CD14-positive monocyte (primary cell): ENCODE results near the gene MRPL4. TPM values are rescaled to one million over a fixed set of nuclear protein-coding genes. Genes with fewer than 3 reads are reported as not detected.

Experiments
- DNase-seq, 3 donors: peaks; one replicate each; pipeline ENCODE4 v3.0.0-alpha.2; 2011 to 2022
- H2AFZ ChIP-seq: 2 replicates; pipeline ENCODE4 v1.6.0; 2012; ENCODE audit warnings: mild to moderate bottlenecking, low read depth, low read length, inconsistent platforms; ENCODE audit not compliant: insufficient read depth, poor library complexity, severe bottlenecking
- H3K27ac ChIP-seq, 2 donors: 1 replicate in 1 of 2; 2 replicates in 1 of 2; pipeline ENCODE4 v1.5.1; 2012 to 2013; ENCODE audit warnings: low read length in 2 of 2, control low read depth in 1 of 2, inconsistent platforms in 1 of 2, low read depth in 1 of 2, mild to moderate bottlenecking in 1 of 2
- H3K27me3 ChIP-seq, 2 donors: one replicate each; pipeline versions ENCODE4 v1.6.0 to v1.6.1; 2011 to 2013; ENCODE audit warnings: low read length in 2 of 2; ENCODE audit not compliant: control insufficient read depth in 2 of 2, insufficient read depth in 2 of 2
- H3K36me3 ChIP-seq, 2 donors: replicated peaks in 1 of 2; 1 replicate in 1 of 2; 2 replicates in 1 of 2; pipeline versions ENCODE4 v1.5.1 to v1.6.1; 2012 to 2013; ENCODE audit warnings: low read length in 2 of 2, control low read depth in 1 of 2, inconsistent platforms in 1 of 2, mild to moderate bottlenecking in 1 of 2; ENCODE audit not compliant: insufficient read depth in 2 of 2, control insufficient read depth in 1 of 2
- H3K4me1 ChIP-seq, 2 donors: 1 replicate in 1 of 2; 2 replicates in 1 of 2; pipeline versions ENCODE4 v1.5.1 to v1.6.1; 2012 to 2013; ENCODE audit warnings: low read length in 2 of 2, control low read depth in 1 of 2, inconsistent platforms in 1 of 2, mild to moderate bottlenecking in 1 of 2, moderate library complexity in 1 of 2; ENCODE audit not compliant: insufficient read depth in 2 of 2, control insufficient read depth in 1 of 2
- H3K4me2 ChIP-seq: replicated peaks from 2 replicates; pipeline ENCODE3; 2012; ENCODE audit warnings: low read length, moderate library complexity, mild to moderate bottlenecking; ENCODE audit not compliant: poor library complexity, severe bottlenecking; ENCODE audit errors: extremely low read depth
- H3K4me3 ChIP-seq, 3 experiments: fragments of 200-600 bp in 1 of 3; sonication (generic) in 1 of 3; replicated peaks in 1 of 3; 1 replicate in 2 of 3; 2 replicates in 1 of 3; pipeline ENCODE4 v1.5.1; 2011 to 2013; ENCODE audit warnings: low read length in 3 of 3, mild to moderate bottlenecking in 3 of 3, control low read depth in 2 of 3, low read depth in 2 of 3, inconsistent platforms in 1 of 3, moderate library complexity in 1 of 3
- H3K79me2 ChIP-seq: 2 replicates; pipeline ENCODE4 v1.6.0; 2012; ENCODE audit warnings: mild to moderate bottlenecking, control low read depth, inconsistent platforms, low read length, moderate library complexity; ENCODE audit not compliant: insufficient read depth
- H3K9ac ChIP-seq: 2 replicates; pipeline ENCODE4 v1.6.0; 2017; ENCODE audit warnings: low read length, mild to moderate bottlenecking; ENCODE audit not compliant: insufficient read depth, poor library complexity, severe bottlenecking
- H3K9me3 ChIP-seq, 2 donors: replicated peaks in 1 of 2; 1 replicate in 1 of 2; 2 replicates in 1 of 2; pipeline versions ENCODE4 v1.5.1 to v1.6.1; 2012 to 2013; ENCODE audit warnings: low read length in 2 of 2, control low read depth in 1 of 2; ENCODE audit not compliant: control insufficient read depth in 1 of 2, insufficient read depth in 1 of 2
- H4K20me1 ChIP-seq: 2 replicates; pipeline ENCODE4 v1.6.0; 2012; ENCODE audit warnings: mild to moderate bottlenecking, low read length, control low read depth, moderate library complexity; ENCODE audit not compliant: insufficient read depth
- H3K27ac Mint-ChIP-seq, 7 donors: one replicate each; pipeline ENCODE4 v1.8.0; 2020; ENCODE audit warnings: mild to moderate bottlenecking in 7 of 7, mixed read lengths in 7 of 7, moderate library complexity in 6 of 7, inconsistent platforms in 2 of 7
- H3K27me3 Mint-ChIP-seq, 3 donors: one replicate each; pipeline ENCODE4 v1.8.0; 2021 to 2022; ENCODE audit warnings: low read depth in 3 of 3, mild to moderate bottlenecking in 3 of 3, mixed read lengths in 3 of 3, moderate library complexity in 3 of 3, inconsistent platforms in 1 of 3
- H3K36me3 Mint-ChIP-seq, 2 donors: one replicate each; pipeline ENCODE4 v1.8.0; 2020; ENCODE audit warnings: mixed read lengths in 2 of 2, inconsistent platforms in 1 of 2, mild to moderate bottlenecking in 1 of 2
- H3K4me1 Mint-ChIP-seq: one replicate; pipeline ENCODE4 v1.8.0; 2020; ENCODE audit warnings: mild to moderate bottlenecking, mixed read lengths
- H3K4me3 Mint-ChIP-seq, 2 donors: one replicate each; pipeline ENCODE4 v1.8.0; 2020; ENCODE audit warnings: mild to moderate bottlenecking in 2 of 2, mixed read lengths in 2 of 2, moderate library complexity in 1 of 2
- H3K9me3 Mint-ChIP-seq, 7 donors: one replicate each; pipeline ENCODE4 v1.8.0; 2020 to 2022; ENCODE audit warnings: mixed read lengths in 7 of 7, mild to moderate bottlenecking in 6 of 7, moderate library complexity in 6 of 7, inconsistent platforms in 2 of 7
- CTCF ChIP-seq: fragments of 200-600 bp; IDR thresholded peaks from one replicate; pipeline ENCODE4 v1.8.0; 2022; ENCODE audit warnings: antibody characterized with exemption, mild to moderate bottlenecking
- WGBS: methylation state at CpG from one replicate; pipeline ENCODE4 v1.1.5; 2013; ENCODE audit warnings: missing lambda C conversion rate; ENCODE audit not compliant: insufficient coverage; 5-methylcytosine and 5-hydroxymethylcytosine counted together
- intact Hi-C, 2 donors: fragments of 100-400 bp; cut with micrococcal nuclease; formaldehyde crosslinking; loops; one replicate each; pipeline versions ENCODE4 v1.15.0 to v1.15.1; 2023
- polyA plus RNA-seq, 3 donors: library from polyadenylated mRNA; depleted of rRNA in 1 of 3; unstranded in 2 of 3; stranded (reverse) in 1 of 3; fragments of 300-500 nt in 2 of 3; fragments of >200 nt in 1 of 3; fragmentation: Illumina TruSeq in 2 of 3; gene quantifications; 1 replicate in 2 of 3; 2 replicates in 1 of 3; pipeline ENCODE4 v1.2.3, GENCODE V29; 2012 to 2021

MRPL4 gene
- polyA plus RNA-seq, 3 donors, result 20.4 to 40.2 (median 22.7) TPM

DNA sequence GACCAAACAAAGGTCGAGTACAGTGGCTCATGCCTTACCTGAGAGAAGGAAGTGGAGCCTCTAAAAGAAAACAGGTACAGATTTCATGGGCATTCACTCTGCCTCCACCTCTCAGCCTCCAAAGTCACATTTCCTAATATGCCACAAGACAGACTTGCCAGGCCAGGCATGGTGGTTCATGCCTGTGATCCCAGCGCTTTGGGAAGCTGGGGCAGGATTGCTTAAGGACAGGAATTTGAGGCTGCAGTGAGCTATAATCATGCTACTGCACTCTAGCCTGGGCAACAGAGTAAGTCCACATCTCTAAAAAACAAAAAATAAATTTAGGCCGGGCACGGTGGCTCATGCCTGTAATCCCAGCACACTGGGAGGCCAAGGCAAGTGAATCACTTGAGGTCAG is 46.4 kb upstream of the MRPL4 start:
- peaks cover 0 to 8% (median 3%) of the 10 kb centered on the region in 3 donors for H3K27me3 Mint-ChIP-seq
- peaks cover 4 to 7% of the 10 kb centered on the region in 2 donors for H3K9me3 ChIP-seq
- H3K36me3 Mint-ChIP-seq, result peaks cover 0 to 3% of the 10 kb centered on the region in 2 donors
- no peaks in the 10 kb centered on the region for H3K27me3 ChIP-seq
- no peaks in the 10 kb centered on the region for H4K20me1 ChIP-seq
- H3K4me1 Mint-ChIP-seq, result peaks cover 26% of the 10 kb centered on the region
- H3K9ac ChIP-seq, result no peak overlapping the region
- no peak overlapping the region for H2AFZ ChIP-seq
- H3K79me2 ChIP-seq, result no peaks in the 10 kb centered on the region
- no peak overlapping the region for H3K27ac Mint-ChIP-seq
- no peak overlapping the region for H3K4me2 ChIP-seq
- H3K4me3 ChIP-seq, result no peak overlapping the region
- no peak overlapping the region for H3K4me3 Mint-ChIP-seq
- DNase-seq, result no peak
- intact Hi-C loops, result no loop called here
- peaks cover 5 to 11% (median 8%) of the 10 kb centered on the region in 7 donors for H3K9me3 Mint-ChIP-seq
- H3K4me1 ChIP-seq, result peaks cover 20 to 21% of the 10 kb centered on the region in 2 donors
- no peaks in the 10 kb centered on the region for H3K36me3 ChIP-seq
- WGBS, result 100% methylated on average over 2 of the region's 4 CpGs
- H3K27ac ChIP-seq, result no peak overlapping the region
- no peak for TF ChIP-seq CTCF

DNA sequence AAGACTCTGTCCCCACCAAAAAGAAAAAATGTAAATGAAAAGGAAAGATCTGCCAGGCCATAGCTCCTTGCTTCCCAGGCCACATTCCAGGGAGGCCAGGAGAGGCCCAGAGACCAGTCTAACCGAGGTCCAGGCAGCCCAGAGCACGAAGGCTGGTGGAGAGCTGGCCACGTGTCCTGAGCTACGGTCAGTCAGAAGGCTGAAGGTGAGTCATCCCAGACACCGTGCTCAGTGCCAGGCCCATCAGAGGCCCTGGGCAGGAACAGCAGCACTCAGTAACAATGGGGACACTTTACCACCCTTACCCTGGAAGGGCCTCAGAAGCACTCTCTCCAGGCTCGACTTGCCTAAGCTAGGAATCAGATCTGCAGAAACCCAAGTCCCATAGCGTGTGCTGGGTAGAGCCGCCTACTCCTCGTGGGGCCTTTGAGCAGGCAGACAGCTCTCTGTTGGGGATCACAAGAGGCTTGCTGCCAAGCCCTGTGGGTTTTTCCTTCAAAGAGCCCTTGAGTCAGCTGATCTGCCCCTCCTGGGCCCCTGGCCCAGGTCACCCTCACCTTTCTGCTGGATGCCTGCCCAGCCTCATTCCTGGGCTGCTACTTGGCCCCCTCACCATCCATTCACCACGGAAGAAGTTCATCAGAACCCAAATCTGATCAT is 45.7 kb upstream of the MRPL4 start:
- Histone ChIP-seq H3K27ac (no peak overlapping the region), H3K27me3 (no peaks in the 10 kb centered on the region), H3K4me1 (peaks cover 28% of the 10 kb centered on the region in 2 donors), H3K4me2 (no peak overlapping the region), H3K79me2 (no peaks in the 10 kb centered on the region), H3K9ac (no peak overlapping the region), H3K36me3 (no peaks in the 10 kb centered on the region), H3K9me3 (peaks cover 4 to 7% of the 10 kb centered on the region in 2 donors), H3K4me3 (no peak overlapping the region), H2AFZ (no peak overlapping the region), H4K20me1 (no peaks in the 10 kb centered on the region)
- H3K27me3 Mint-ChIP-seq, result peaks cover 0 to 6% (median 6%) of the 10 kb centered on the region in 3 donors
- WGBS, result 97% methylated on average over 10 of the region's 10 CpGs
- peaks cover 27% of the 10 kb centered on the region for H3K4me1 Mint-ChIP-seq
- no peak for TF ChIP-seq CTCF
- peaks cover 0 to 3% of the 10 kb centered on the region in 2 donors for H3K36me3 Mint-ChIP-seq
- intact Hi-C loops, result no loop called here
- peak in 1 of 3 donors; percentile 26 for DNase-seq
- no peak overlapping the region for H3K27ac Mint-ChIP-seq
- H3K4me3 Mint-ChIP-seq, result no peak overlapping the region
- H3K9me3 Mint-ChIP-seq, result peaks cover 5 to 11% (median 8%) of the 10 kb centered on the region in 7 donors
